ENCODE data around the gene TBCCD1.
"Not testable (repeated sequence)": the region's sequence is repeated elsewhere in the genome, so short reads cannot be mapped to it uniquely, and the experiment has no call there.

The TBCCD1 gene

DNA sequence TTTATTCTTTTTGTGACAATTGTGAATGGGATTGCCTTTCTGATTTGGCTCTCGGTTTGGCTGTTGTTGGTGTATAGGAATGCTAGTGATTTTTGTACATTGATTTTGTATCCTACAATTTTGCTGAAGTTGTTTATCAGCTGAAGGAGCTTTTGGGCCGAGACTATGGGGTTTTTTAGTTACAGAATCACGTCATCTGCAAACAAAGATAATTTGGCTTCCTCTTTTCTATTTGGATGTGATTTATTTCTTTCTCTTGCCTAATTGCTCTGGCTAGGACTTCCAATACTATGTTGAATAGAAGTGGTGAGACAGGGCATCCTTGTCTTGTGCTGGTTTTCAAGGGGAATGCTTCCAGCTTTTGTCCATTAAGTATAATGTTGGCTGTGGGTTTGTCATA is 67.2 kb downstream of the TBCCD1 start:
- 100% methylated on average over 1 of the region's 3 CpGs for WGBS (ENCODE audit: insufficient coverage)
- H3K36me3 ChIP-seq (ENCODE audit: control insufficient read depth in 4 of 4, insufficient read depth in 4 of 4, low read length in 3 of 4); H3K4me3 ChIP-seq (ENCODE audit: control insufficient read depth in 1 of 7, extremely low read depth in 1 of 7, insufficient read depth in 4 of 7, low read depth in 2 of 7, low read length in 6 of 7); H3K27me3 ChIP-seq (replicated peaks in 2 of 5; ENCODE audit: control insufficient read depth in 4 of 5, insufficient read depth in 5 of 5, low read length in 4 of 5); POLR2A ChIA-PET; H3K9me3 ChIP-seq (ENCODE audit: control extremely low read depth in 1 of 5, control insufficient read depth in 4 of 5, insufficient read depth in 2 of 5, low read depth in 1 of 5, low read length in 4 of 5); H3K27ac ChIP-seq (ENCODE audit: insufficient read depth in 1 of 2, low read depth in 1 of 2, low read length in 2 of 2, poor library complexity in 1 of 2, severe bottlenecking in 2 of 2): not testable (repeated sequence)
- CTCF ChIA-PET = interaction anchor here (1.0 kb wide), 1 partner anchor 8 kb away, joined by 4 read pairs; no protein-coding TSS in a partner anchor
- peaks cover 0 to 25% (median 17%) of the 10 kb centered on the region in 4 experiments for H3K4me1 ChIP-seq (ENCODE audit: control extremely low read depth in 1 of 4, control insufficient read depth in 4 of 4, insufficient read depth in 4 of 4, low read length in 3 of 4)
- DNase-seq = peak in 2 of 3 donors; percentile 39 to 64

DNA sequence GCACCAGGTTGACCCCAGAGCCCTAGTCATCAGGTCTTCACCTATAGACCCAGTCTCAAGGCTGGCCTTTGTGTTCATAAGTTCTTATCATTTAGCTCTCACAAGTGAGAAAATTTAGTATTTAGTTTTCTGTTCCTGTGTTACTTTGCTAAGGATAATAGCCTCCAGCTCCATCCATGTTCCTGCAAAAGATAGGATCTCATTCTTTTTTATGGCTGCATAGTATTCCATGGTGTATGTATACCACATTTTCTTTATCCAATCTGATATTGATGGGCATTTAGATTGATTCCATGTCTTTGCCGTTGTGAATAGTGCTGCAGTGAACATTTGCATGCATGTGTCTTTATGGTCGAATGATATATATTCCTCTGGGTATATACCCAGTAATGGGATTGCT is 69.1 kb downstream of the TBCCD1 start:
- POLR2A ChIA-PET; H3K4me3 ChIP-seq (ENCODE audit: control insufficient read depth in 1 of 7, extremely low read depth in 1 of 7, insufficient read depth in 4 of 7, low read depth in 2 of 7, low read length in 6 of 7); DNase-seq; H3K27ac ChIP-seq (ENCODE audit: insufficient read depth in 1 of 2, low read depth in 1 of 2, low read length in 2 of 2, poor library complexity in 1 of 2, severe bottlenecking in 2 of 2); H3K27me3 ChIP-seq (replicated peaks in 2 of 5; ENCODE audit: control insufficient read depth in 4 of 5, insufficient read depth in 5 of 5, low read length in 4 of 5); H3K36me3 ChIP-seq (ENCODE audit: control insufficient read depth in 4 of 4, insufficient read depth in 4 of 4, low read length in 3 of 4); H3K9me3 ChIP-seq (ENCODE audit: control extremely low read depth in 1 of 5, control insufficient read depth in 4 of 5, insufficient read depth in 2 of 5, low read depth in 1 of 5, low read length in 4 of 5): not testable (repeated sequence)
- H3K4me1 ChIP-seq (ENCODE audit: control extremely low read depth in 1 of 4, control insufficient read depth in 4 of 4, insufficient read depth in 4 of 4, low read length in 3 of 4) = peaks cover 0 to 17% (median 14%) of the 10 kb centered on the region in 4 experiments
- CTCF ChIA-PET = interaction anchor here (0.9 to 1.0 kb wide), 2 partner anchors 10 to 21 kb away, joined by 3 read pairs; no protein-coding TSS in a partner anchor
- WGBS (ENCODE audit: insufficient coverage) = 100% methylated on average over 1 of the region's 2 CpGs

DNA sequence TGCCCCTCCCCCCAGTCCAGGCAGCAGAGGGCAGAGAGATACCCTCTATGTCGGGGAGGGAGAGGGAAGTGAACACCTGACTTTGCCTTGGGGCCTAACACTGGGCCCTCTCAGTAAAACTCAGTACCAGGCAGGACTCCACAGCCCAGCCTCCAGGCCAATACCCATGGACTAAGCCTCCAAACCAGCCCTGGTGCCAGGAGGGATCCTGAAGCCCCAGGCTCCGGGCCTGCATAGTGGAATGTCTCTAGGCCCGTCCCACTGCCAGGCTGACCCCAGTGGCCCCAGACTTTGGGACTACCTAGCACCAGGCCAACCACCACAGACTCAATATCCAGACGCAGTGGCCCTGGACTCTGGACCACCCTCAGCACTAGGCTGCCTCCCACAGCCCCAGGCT is 69.5 kb downstream of the TBCCD1 start:
- Histone ChIP-seq H3K4me1 (ENCODE audit: control extremely low read depth in 1 of 4, control insufficient read depth in 4 of 4, insufficient read depth in 4 of 4, low read length in 3 of 4) (peaks cover 0 to 13% (median 9%) of the 10 kb centered on the region in 4 experiments), H3K9me3 (ENCODE audit: control extremely low read depth in 1 of 5, control insufficient read depth in 4 of 5, insufficient read depth in 2 of 5, low read depth in 1 of 5, low read length in 4 of 5) (peaks cover 0 to 2% (median 0%) of the 10 kb centered on the region in 5 experiments), H3K4me3 (ENCODE audit: control insufficient read depth in 1 of 7, extremely low read depth in 1 of 7, insufficient read depth in 4 of 7, low read depth in 2 of 7, low read length in 6 of 7) (no peak overlapping the region), H3K27me3 (replicated peaks in 2 of 5; ENCODE audit: control insufficient read depth in 4 of 5, insufficient read depth in 5 of 5, low read length in 4 of 5) (no peaks in the 10 kb centered on the region), H3K27ac (ENCODE audit: insufficient read depth in 1 of 2, low read depth in 1 of 2, low read length in 2 of 2, poor library complexity in 1 of 2, severe bottlenecking in 2 of 2) (no peak overlapping the region), H3K36me3 (ENCODE audit: control insufficient read depth in 4 of 4, insufficient read depth in 4 of 4, low read length in 3 of 4) (no peaks in the 10 kb centered on the region)
- no peak for DNase-seq
- ChIA-PET CTCF (interaction anchor here (0.9 to 1.0 kb wide), 2 partner anchors 11 to 21 kb away, joined by 3 read pairs; no protein-coding TSS in a partner anchor), POLR2A (no interaction called here)
- WGBS (ENCODE audit: insufficient coverage) = 100% methylated on average over 3 of the region's 4 CpGs

DNA sequence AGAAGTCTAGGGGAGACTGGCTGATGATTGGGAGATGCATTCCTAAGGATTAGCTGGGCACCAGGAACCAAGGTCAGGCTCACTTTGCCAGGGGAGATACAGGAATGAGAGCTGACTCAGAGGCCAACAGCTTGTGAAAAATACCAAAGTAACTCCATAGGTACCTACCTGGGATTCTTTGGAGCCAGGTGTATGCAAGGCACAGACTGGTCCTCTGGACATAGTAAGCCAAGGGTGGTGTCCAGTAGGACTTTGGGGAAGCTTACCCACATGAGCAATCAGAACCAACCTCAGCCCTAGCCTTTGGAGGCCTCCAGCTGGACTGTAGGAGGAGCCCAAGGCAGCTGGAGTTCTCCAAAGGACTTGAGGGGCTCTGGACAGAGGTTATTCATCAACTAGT is 70.5 kb downstream of the TBCCD1 start:
- H3K36me3 ChIP-seq (ENCODE audit: control insufficient read depth in 4 of 4, insufficient read depth in 4 of 4, low read length in 3 of 4) = no peaks in the 10 kb centered on the region
- ChIA-PET CTCF (interaction anchor here (1.0 to 2.0 kb wide), 3 partner anchors 15 to 37 kb away, joined by 3 to 5 read pairs (median 3); no protein-coding TSS in a partner anchor), POLR2A (no interaction called here)
- H3K27me3 ChIP-seq (replicated peaks in 2 of 5; ENCODE audit: control insufficient read depth in 4 of 5, insufficient read depth in 5 of 5, low read length in 4 of 5) = no peaks in the 10 kb centered on the region
- DNase-seq = no peak
- H3K27ac ChIP-seq (ENCODE audit: insufficient read depth in 1 of 2, low read depth in 1 of 2, low read length in 2 of 2, poor library complexity in 1 of 2, severe bottlenecking in 2 of 2) = no peak overlapping the region
- no peak overlapping the region for H3K4me3 ChIP-seq (ENCODE audit: control insufficient read depth in 1 of 7, extremely low read depth in 1 of 7, insufficient read depth in 4 of 7, low read depth in 2 of 7, low read length in 6 of 7)
- H3K4me1 ChIP-seq (ENCODE audit: control extremely low read depth in 1 of 4, control insufficient read depth in 4 of 4, insufficient read depth in 4 of 4, low read length in 3 of 4) = peaks cover 0 to 6% (median 2%) of the 10 kb centered on the region in 4 experiments
- peaks cover 0 to 2% (median 0%) of the 10 kb centered on the region in 5 experiments for H3K9me3 ChIP-seq (ENCODE audit: control extremely low read depth in 1 of 5, control insufficient read depth in 4 of 5, insufficient read depth in 2 of 5, low read depth in 1 of 5, low read length in 4 of 5)
